Motor neuron (in vitro differentiated cells): ENCODE data around the gene ACP2. TPM values are rescaled to one million over a fixed set of nuclear protein-coding genes. Genes with fewer than 3 reads are reported as not detected.

ENCODE experiments used
- ATAC-seq, 8 experiments: fragments of 200-7000 bp; cut with Tn5 transposase; replicated peaks in 6 of 8; 2 replicates each; pipeline ENCODE4 v1.8.0; 2021; ENCODE audit warnings: mild to moderate bottlenecking in 8 of 8, moderate library complexity in 8 of 8
- H3K27ac ChIP-seq, 2 donors: fragments of 250-450 bp; sonication (Bioruptor Pico); 2 replicates each; pipeline ENCODE4 v1.9.0; 2021; ENCODE audit warnings: antibody characterized with exemption in 2 of 2, mild to moderate bottlenecking in 2 of 2, moderate library complexity in 1 of 2
- H3K4me1 ChIP-seq, 2 donors: fragments of 250-450 bp; sonication (Bioruptor Pico); replicated peaks in 1 of 2; 2 replicates each; pipeline ENCODE4 v1.6.1; 2021; ENCODE audit warnings: antibody characterized with exemption in 2 of 2, mild to moderate bottlenecking in 2 of 2, moderate library complexity in 1 of 2
- H3K4me3 ChIP-seq, 5 donors: fragments of 250-450 bp; sonication (Bioruptor Pico); 2 replicates each; pipeline ENCODE4 v1.9.0; 2021; ENCODE audit warnings: antibody characterized with exemption in 5 of 5, mild to moderate bottlenecking in 5 of 5, moderate library complexity in 4 of 5
- WGBS, 10 experiments: fragments of 450-650 bp; shearing (Covaris generic); methylation state at CpG; one replicate each; pipeline ENCODE4 v1.0.0; 2022; 5-methylcytosine and 5-hydroxymethylcytosine counted together
- in situ Hi-C, 9 experiments: fragments of 400-800 bp; cut with MboI; loops; one replicate each; pipeline ENCODE4 v1.15.0; 2021; ENCODE audit warnings: low sequenced_read_pairs in 9 of 9, low pct_unique_long_range_greater_than_20kb in 2 of 9; ENCODE audit not compliant: unreplicated experiment in 9 of 9
- total RNA-seq, 8 experiments: library from RNA; unstranded; fragments of 300-600 nt; gene quantifications; 2 replicates each; pipeline versions ENCODE4 v1.2.3 to v1.2.4, GENCODE V29; 2022

The ACP2 gene
- 10 to 100 TPM; 23.3 to 66.7 (median 33.8) TPM for total RNA-seq

- peaks cover 10 to 11% of the 10 kb centered on the region in 2 donors for H3K4me1 ChIP-seq
- in situ Hi-C loops, result no loop called here
- peak; percentile 94 to 99 (median 98) for ATAC-seq
- H3K4me3 ChIP-seq, result peak within 1 kb of the TSS; percentile 61 to 91 (median 80)
- WGBS, 10 experiments, result 0 to 2% (median 0%) methylated on average over 1 to 8 of the region's 45 CpGs; no CpG with 5 or more reads in 2 of the 10 experiments
- peak within 1 kb of the TSS; percentile 96 to 97 for H3K27ac ChIP-seq
These were observed at the start of gene ACP2 for GRCh38 chr11:47248664-47249377. Gene ACP2, minus strand, starts transcription at chr11:47248814. Its CDS starts 25 bp downstream, at chr11:47248789.

GRCh38 chr11:47296045-47296444 is 47.4 kb upstream of the ACP2 start:
- Histone ChIP-seq H3K27ac (no peak overlapping the region), H3K4me3 (no peak overlapping the region), H3K4me1 (no peaks in the 10 kb centered on the region)
- in situ Hi-C loops, result no loop called here
- WGBS, 10 experiments, result 67 to 100% (median 89%) methylated on average over 1 to 4 of the region's 4 CpGs
- no peak for ATAC-seq

- H3K4me3 ChIP-seq, result no peak overlapping the region
These were observed 46.8 kb upstream of the ACP2 start for GRCh38 chr11:47295385-47295784.

GRCh38 chr11:47289856-47290255 is 41.2 kb upstream of the ACP2 start:
- in situ Hi-C loops, result no loop called here
- 81 to 100% (median 100%) methylated on average over 1 to 11 of the region's 15 CpGs; no CpG with 5 or more reads in 4 of the 10 experiments for WGBS, 10 experiments
- Histone ChIP-seq H3K27ac (no peak overlapping the region), H3K4me3 (no peak overlapping the region), H3K4me1 (no peaks in the 10 kb centered on the region)
- no peak for ATAC-seq

More at GRCh38 chr11:47295385-47295784, 46.8 kb upstream of the ACP2 start:
- ATAC-seq, result no peak
- in situ Hi-C loops, result no loop called here
- 95 to 100% (median 100%) methylated on average over 1 to 4 of the region's 5 CpGs; no CpG with 5 or more reads in 5 of the 10 experiments for WGBS, 10 experiments
- Histone ChIP-seq H3K4me1 (no peaks in the 10 kb centered on the region), H3K27ac (no peak overlapping the region)

- no peak overlapping the region for H3K27ac ChIP-seq
- H3K4me3 ChIP-seq, result no peak overlapping the region
- ATAC-seq, result no peak
- 76 to 100% (median 89%) methylated on average over 1 to 3 of the region's 5 CpGs; no CpG with 5 or more reads in 3 of the 10 experiments for WGBS, 10 experiments
- in situ Hi-C loops, result no loop called here
- H3K4me1 ChIP-seq, result no peaks in the 10 kb centered on the region
These were observed 39.5 kb upstream of the ACP2 start for GRCh38 chr11:47288066-47288465.

- WGBS, 10 experiments, result 79 to 100% (median 94%) methylated on average over 1 to 11 of the region's 13 CpGs; no CpG with 5 or more reads in 1 of the 10 experiments
- no peak for ATAC-seq
- in situ Hi-C loops, result no loop called here
- Histone ChIP-seq H3K4me3 (no peak overlapping the region), H3K27ac (no peak overlapping the region), H3K4me1 (no peaks in the 10 kb centered on the region)
These were observed 37.6 kb upstream of the ACP2 start for GRCh38 chr11:47285969-47286770.

- WGBS, 10 experiments, result 71 to 100% (median 90%) methylated on average over 1 to 2 of the region's 4 CpGs; no CpG with 5 or more reads in 6 of the 10 experiments
- no peak overlapping the region for H3K27ac ChIP-seq
- ATAC-seq, result no peak
- in situ Hi-C loops, result no loop called here
- no peak overlapping the region for H3K4me3 ChIP-seq
- H3K4me1 ChIP-seq, result no peaks in the 10 kb centered on the region
These were observed 35.5 kb upstream of the ACP2 start for GRCh38 chr11:47284151-47284550.

- in situ Hi-C loops, result no loop called here
- Histone ChIP-seq H3K4me3 (no peak overlapping the region), H3K27ac (no peak overlapping the region), H3K4me1 (peaks cover 0 to 3% of the 10 kb centered on the region in 2 donors)
- WGBS, 10 experiments, result 70 to 100% (median 100%) methylated on average over 1 to 6 of the region's 7 CpGs; no CpG with 5 or more reads in 1 of the 10 experiments
- no peak for ATAC-seq
These were observed 33.8 kb upstream of the ACP2 start for GRCh38 chr11:47282462-47282861.

GRCh38 chr11:47280860-47281259 is 32.2 kb upstream of the ACP2 start:
- in situ Hi-C loops, result no loop called here
- WGBS, 10 experiments, result 40 to 100% (median 52%) methylated on average over 1 to 5 of the region's 5 CpGs; no CpG with 5 or more reads in 4 of the 10 experiments
- no peak overlapping the region for H3K4me3 ChIP-seq
- peaks cover 0 to 3% of the 10 kb centered on the region in 2 donors for H3K4me1 ChIP-seq
- H3K27ac ChIP-seq, result no peak overlapping the region
- ATAC-seq, result no peak

- peaks cover 0 to 3% of the 10 kb centered on the region in 2 donors for H3K4me1 ChIP-seq
- ATAC-seq, result no peak
- H3K27ac ChIP-seq, result no peak overlapping the region
- in situ Hi-C loops, result no loop called here
- no peak overlapping the region for H3K4me3 ChIP-seq
These were observed 31.5 kb upstream of the ACP2 start for GRCh38 chr11:47280099-47280498.

- WGBS, 10 experiments, result 89 to 100% (median 98%) methylated on average over 1 to 4 of the region's 4 CpGs; no CpG with 5 or more reads in 2 of the 10 experiments
- no peak overlapping the region for H3K4me3 ChIP-seq
- ATAC-seq, result no peak
- H3K27ac ChIP-seq, result no peak overlapping the region
- in situ Hi-C loops, result no loop called here
- H3K4me1 ChIP-seq, result peaks cover 0 to 3% of the 10 kb centered on the region in 2 donors
These were observed 30.2 kb upstream of the ACP2 start for GRCh38 chr11:47278769-47279168.

- WGBS, 10 experiments, result 56 to 100% (median 91%) methylated on average over 1 to 3 of the region's 3 CpGs; no CpG with 5 or more reads in 2 of the 10 experiments
- peak in 1 of 8 experiments; percentile 48 for ATAC-seq
- no peak overlapping the region for H3K27ac ChIP-seq
- H3K4me3 ChIP-seq, result no peak overlapping the region
- in situ Hi-C loops, result no loop called here
- H3K4me1 ChIP-seq, result peaks cover 0 to 3% of the 10 kb centered on the region in 2 donors
These were observed 29.4 kb upstream of the ACP2 start for GRCh38 chr11:47278058-47278457.

GRCh38 chr11:47276923-47277322 is 28.3 kb upstream of the ACP2 start:
- WGBS, 10 experiments, result 40 to 98% (median 97%) methylated on average over 1 to 4 of the region's 4 CpGs; no CpG with 5 or more reads in 2 of the 10 experiments
- peaks cover 4 to 12% of the 10 kb centered on the region in 2 donors for H3K4me1 ChIP-seq
- H3K4me3 ChIP-seq, result no peak overlapping the region
- ATAC-seq, result no peak
- in situ Hi-C loops, result no loop called here
- no peak overlapping the region for H3K27ac ChIP-seq
